Measurements from ENCODE around the gene IFI44L. TPM values are rescaled to one million over a fixed set of nuclear protein-coding genes. Genes with fewer than 3 reads are reported as not detected.

IFI44L gene
- total RNA-seq, 1 experiment from 2014 or later, result not detected

GRCh38 chr1:78633209-78633608 is 13.0 kb downstream of the IFI44L start:
- Mint-ChIP-seq H3K36me3 (ENCODE audit: insufficient read depth, unreplicated experiment) (no peaks in the 10 kb centered on the region), H3K4me1 (ENCODE audit: low read depth, unreplicated experiment) (no peaks in the 10 kb centered on the region), H3K27ac (ENCODE audit: unreplicated experiment) (no peak overlapping the region), H3K4me3 (ENCODE audit: unreplicated experiment) (no peak overlapping the region), H3K9me3 (ENCODE audit: unreplicated experiment) (no peaks in the 10 kb centered on the region), H3K27me3 (ENCODE audit: insufficient read depth, unreplicated experiment) (peaks cover 5% of the 10 kb centered on the region)
- ChIA-PET POLR2A (no interaction called here), CTCF (no interaction called here)
- no peak for DNase-seq
- Histone ChIP-seq H3K9me3 (no peaks in the 10 kb centered on the region), H3K4me3 (ENCODE audit: low read depth, low read length) (no peak overlapping the region), H3K36me3 (ENCODE audit: control insufficient read depth, insufficient read depth, low read length) (no peaks in the 10 kb centered on the region), H3K4me1 (no peaks in the 10 kb centered on the region), H3K27me3 (replicated peaks; ENCODE audit: control insufficient read depth, insufficient read depth, low read length) (no peaks in the 10 kb centered on the region)
- no TSS peak for BruUV-seq (replicated peaks)
- TF ChIP-seq CTCF (IDR thresholded peaks at IDR 0.05; ENCODE audit: insufficient read depth in 1 of 2, low read depth in 1 of 2, low read length in 1 of 2, severe bottlenecking in 1 of 2, unreplicated experiment in 1 of 2), result no peak
- intact Hi-C loops (cut with micrococcal nuclease; ENCODE audit: unreplicated experiment), result no loop called here

GRCh38 chr1:78640462-78640861 is 20.2 kb downstream of the IFI44L start:
- H3K4me3 ChIP-seq (ENCODE audit: low read depth, low read length), result no peak overlapping the region
- Mint-ChIP-seq H3K27me3 (ENCODE audit: insufficient read depth, unreplicated experiment) (peaks cover 2% of the 10 kb centered on the region), H3K27ac (ENCODE audit: unreplicated experiment) (no peak overlapping the region), H3K9me3 (ENCODE audit: unreplicated experiment) (no peaks in the 10 kb centered on the region), H3K4me3 (ENCODE audit: unreplicated experiment) (no peak overlapping the region), H3K36me3 (ENCODE audit: insufficient read depth, unreplicated experiment) (no peaks in the 10 kb centered on the region), H3K4me1 (ENCODE audit: low read depth, unreplicated experiment) (no peaks in the 10 kb centered on the region)
- no peaks in the 10 kb centered on the region for H3K36me3 ChIP-seq (ENCODE audit: control insufficient read depth, insufficient read depth, low read length)
- no peaks in the 10 kb centered on the region for H3K27me3 ChIP-seq (replicated peaks; ENCODE audit: control insufficient read depth, insufficient read depth, low read length)
- no peaks in the 10 kb centered on the region for H3K9me3 ChIP-seq
- no peak for TF ChIP-seq CTCF (IDR thresholded peaks at IDR 0.05; ENCODE audit: insufficient read depth in 1 of 2, low read depth in 1 of 2, low read length in 1 of 2, severe bottlenecking in 1 of 2, unreplicated experiment in 1 of 2)
- no TSS peak for BruUV-seq (replicated peaks)
- CTCF ChIA-PET, result no interaction called here
- POLR2A ChIA-PET, result no interaction called here
- no peaks in the 10 kb centered on the region for H3K4me1 ChIP-seq
- DNase-seq, result no peak
- intact Hi-C loops (cut with micrococcal nuclease; ENCODE audit: unreplicated experiment), result no loop called here

GRCh38 chr1:78641558-78641957 is 21.3 kb downstream of the IFI44L start:
- intact Hi-C loops (cut with micrococcal nuclease; ENCODE audit: unreplicated experiment), result no loop called here
- POLR2A ChIA-PET, result no interaction called here
- H3K4me3 ChIP-seq (ENCODE audit: low read depth, low read length), result no peak overlapping the region
- no peaks in the 10 kb centered on the region for H3K9me3 Mint-ChIP-seq (ENCODE audit: unreplicated experiment)
- no peaks in the 10 kb centered on the region for H3K9me3 ChIP-seq
- H3K27me3 ChIP-seq (replicated peaks; ENCODE audit: control insufficient read depth, insufficient read depth, low read length), result no peaks in the 10 kb centered on the region
- H3K27ac Mint-ChIP-seq (ENCODE audit: unreplicated experiment), result no peak overlapping the region
- no peak for TF ChIP-seq CTCF (IDR thresholded peaks at IDR 0.05; ENCODE audit: insufficient read depth in 1 of 2, low read depth in 1 of 2, low read length in 1 of 2, severe bottlenecking in 1 of 2, unreplicated experiment in 1 of 2)
- CTCF ChIA-PET, result no interaction called here
- no peaks in the 10 kb centered on the region for H3K4me1 Mint-ChIP-seq (ENCODE audit: low read depth, unreplicated experiment)
- H3K4me3 Mint-ChIP-seq (ENCODE audit: unreplicated experiment), result no peak overlapping the region
- H3K36me3 ChIP-seq (ENCODE audit: control insufficient read depth, insufficient read depth, low read length), result no peaks in the 10 kb centered on the region
- BruUV-seq (replicated peaks), result no TSS peak
- no peak for DNase-seq
- no peaks in the 10 kb centered on the region for H3K36me3 Mint-ChIP-seq (ENCODE audit: insufficient read depth, unreplicated experiment)
- peaks cover 2% of the 10 kb centered on the region for H3K27me3 Mint-ChIP-seq (ENCODE audit: insufficient read depth, unreplicated experiment)
- no peaks in the 10 kb centered on the region for H3K4me1 ChIP-seq

Measured in Caco-2 (cell line).